Activated CD4-positive, alpha-beta T cell treated with anti-CD3 and anti-CD28 coated beads, Interleukin-2, amount 50 U/mL, for 4 hours (primary cell): Measurements from ENCODE around the gene CD22.
A peak's percentile ranks its signal among the peaks of the same experiment; 100 is the strongest.
"Not testable (repeated sequence)": the region's sequence is repeated elsewhere in the genome, so short reads cannot be mapped to it uniquely, and the experiment has no call there.

ENCODE experiments used
- DNase-seq, 2 experiments: peaks; one replicate each; pipeline ENCODE4 v3.0.0-alpha.2; 2020

Gene CD22

DNA sequence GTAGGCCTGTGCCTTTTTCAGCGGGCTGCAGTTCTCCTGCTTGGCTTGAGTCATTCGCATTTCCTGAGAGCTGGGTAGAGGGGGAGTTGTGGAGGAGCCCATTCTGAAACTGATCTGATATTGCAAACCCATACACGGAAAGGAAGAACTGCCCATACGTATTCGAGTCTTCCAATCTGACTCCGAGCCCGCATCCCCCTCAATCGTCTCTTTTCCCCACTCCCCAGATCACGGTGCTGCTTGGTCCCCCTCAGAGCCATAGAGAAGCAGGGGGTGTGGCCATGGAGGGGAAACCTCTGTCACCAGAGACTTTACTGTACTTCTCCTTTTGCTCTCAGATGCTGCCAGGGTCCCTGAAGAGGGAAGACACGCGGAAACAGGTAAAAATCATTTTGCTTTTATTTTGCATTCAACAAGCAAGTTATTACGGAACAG lies at the start of gene CD22:
Gene CD22, plus strand, starts transcription at position 337 of the 435 bp plus-strand sequence. CDS start 2,854 bp downstream, outside the sequence.
- DNase-seq, result no peak

DNA sequence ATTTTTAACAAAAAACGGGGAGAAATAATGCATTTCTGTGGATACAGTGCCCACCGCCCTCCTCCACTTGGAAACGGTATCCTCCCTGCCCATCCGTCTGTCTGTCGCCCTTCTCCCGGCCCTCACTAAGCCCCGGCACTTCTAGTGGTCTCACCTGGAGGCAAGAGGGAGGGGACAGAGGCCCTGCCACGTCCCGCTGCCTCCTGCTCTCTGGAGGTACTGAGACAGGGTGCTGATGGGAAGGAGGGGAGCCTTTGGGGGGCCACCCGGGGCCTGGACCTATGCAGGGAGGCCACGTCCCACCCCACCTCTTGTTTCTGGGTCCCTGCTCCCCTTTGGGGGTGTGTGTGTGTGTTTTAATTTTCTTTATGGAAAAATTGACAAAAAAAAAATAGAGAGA lies 49.6 kb upstream of the CD22 start:
- no peak for DNase-seq

DNA sequence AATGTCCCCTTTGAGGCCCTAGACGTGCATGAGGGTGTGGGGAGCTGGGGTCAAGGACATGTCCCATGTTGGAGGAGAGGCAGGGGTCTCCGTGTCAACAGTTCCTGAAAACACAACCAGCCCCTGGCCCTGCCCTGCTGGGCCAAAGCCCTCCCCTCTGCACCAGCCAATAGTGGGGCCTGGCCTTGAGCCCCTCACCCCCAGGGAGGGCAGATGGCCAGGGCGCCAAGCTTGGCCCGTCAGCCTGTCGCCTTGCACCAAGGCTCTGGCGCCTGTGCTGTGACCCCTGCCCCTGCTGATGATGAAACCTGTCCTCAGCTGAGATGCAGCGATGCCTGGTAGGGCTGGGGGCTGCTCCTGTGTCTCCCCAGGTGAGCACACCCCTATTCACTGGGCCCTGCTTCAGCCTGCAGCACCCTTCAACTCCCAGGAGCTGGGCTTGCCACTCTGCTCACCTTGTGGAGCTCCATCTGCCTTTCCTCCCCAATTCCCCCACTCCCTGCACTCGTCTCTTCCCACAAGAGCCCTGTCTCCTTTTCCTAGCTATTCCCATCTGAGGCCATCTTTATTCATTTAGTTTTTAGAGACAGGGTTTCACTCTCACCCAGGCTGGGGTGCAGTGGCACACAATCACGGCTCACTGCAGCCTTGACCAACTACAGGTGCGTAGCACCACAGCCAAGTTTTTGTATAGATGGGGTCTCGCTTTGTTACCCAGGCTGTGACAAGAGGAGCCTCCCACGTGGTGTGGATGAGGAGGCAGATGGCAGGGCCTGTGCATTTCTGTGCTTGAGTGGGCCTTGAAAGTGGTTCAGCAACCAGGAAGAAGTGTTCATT lies 48.8 kb upstream of the CD22 start:
- DNase-seq, result no peak

DNA sequence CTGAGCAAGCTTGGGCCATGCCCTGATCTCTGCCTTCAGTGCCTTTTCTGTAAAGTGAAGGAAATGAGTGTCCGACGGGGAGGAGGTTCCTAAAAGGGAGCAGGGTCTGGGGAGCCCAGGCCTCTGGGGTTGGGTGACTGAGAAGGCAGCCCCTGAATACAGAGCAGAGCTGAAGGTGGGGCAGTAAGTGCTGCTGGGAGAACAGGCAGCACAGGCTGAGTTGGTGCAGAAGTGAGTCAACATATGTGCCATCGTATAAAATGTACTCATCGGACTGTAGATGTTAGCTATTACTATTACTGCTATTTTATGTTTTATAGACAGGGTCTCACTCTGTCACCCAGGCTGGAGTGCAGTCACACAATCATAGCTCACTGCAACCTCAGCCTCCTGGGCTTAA lies 47.7 kb upstream of the CD22 start:
- no peak for DNase-seq

DNA sequence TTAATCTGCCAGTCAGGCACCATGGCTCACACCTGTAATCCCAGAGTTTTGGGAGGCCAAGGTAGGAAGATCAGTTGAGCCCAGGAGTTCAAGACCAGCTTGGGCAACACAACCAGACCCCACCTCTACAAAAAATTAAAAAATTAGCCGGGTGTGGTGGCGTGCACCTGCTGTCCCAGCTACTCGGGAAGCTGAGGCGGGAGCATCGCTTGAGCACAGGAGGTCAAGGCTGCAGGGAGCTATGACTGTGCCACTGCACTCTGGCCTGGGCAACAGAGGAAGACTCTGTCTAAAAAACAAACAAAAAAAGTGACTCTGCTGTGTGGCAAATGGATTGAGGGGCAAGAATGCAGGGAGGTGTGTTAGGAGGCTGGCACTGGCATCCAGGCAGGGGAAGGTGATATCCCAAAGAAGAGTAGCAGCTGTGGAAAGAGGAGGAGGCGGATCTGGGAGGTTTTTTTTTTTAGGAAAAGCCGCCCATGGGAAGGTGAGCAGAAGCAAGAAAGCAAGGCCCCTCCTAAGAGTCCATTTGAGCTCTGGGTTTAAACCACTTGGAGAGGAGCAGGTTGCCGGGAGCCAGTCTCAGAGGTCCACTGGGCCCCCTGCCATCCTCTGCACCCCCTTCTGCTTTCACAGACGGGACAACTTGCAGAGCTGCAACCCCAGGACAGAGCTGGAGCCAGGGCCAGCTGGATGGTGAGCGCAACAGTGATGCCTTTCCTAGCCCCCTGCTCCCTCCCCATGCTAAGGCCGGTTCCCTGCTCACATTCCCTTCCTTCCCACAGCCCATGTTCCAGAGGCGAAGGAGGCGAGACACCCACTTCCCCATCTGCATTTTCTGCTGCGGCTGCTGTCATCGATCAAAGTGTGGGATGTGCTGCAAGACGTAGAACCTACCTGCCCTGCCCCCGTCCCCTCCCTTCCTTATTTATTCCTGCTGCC lies 44.6 kb upstream of the CD22 start:
- DNase-seq, result no peak

DNA sequence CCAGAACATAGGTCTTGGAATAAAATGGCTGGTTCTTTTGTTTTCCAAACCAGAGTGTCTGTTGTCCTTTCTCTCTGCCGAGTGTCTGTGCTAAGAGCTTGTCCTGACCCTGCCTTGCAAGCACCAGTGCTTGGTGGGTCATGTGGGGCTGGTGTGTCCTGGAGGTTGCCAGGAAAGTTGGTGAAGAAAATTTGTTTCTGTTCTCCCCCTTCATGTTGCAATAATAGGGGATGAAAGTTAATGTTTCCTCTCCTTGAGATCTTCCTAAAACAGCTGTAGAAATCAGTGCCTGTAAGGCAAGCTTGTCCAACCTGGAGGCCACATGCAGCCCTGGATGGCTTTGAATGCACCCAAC lies 43.9 kb upstream of the CD22 start:
- no peak for DNase-seq

DNA sequence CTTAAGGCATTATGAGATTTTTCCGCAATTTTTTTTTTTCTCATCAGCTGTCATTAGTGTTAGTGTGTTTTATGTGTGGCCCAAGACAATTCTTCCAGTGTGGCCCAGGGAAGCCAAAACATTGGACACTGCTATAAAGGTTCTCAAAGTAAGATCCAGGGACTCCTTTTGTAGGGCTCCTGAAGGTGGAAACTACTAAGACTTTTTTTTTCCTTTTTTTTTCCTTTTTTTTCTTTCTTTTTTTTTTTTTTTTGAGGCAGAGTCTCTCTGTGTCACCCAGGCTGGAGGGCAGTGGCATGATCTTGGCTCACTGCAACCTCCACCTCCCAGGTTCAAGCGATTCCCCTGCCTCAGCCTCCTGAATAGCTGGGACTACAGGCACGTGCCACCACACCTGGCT lies 43.5 kb upstream of the CD22 start:
- DNase-seq, result not testable (repeated sequence)

DNA sequence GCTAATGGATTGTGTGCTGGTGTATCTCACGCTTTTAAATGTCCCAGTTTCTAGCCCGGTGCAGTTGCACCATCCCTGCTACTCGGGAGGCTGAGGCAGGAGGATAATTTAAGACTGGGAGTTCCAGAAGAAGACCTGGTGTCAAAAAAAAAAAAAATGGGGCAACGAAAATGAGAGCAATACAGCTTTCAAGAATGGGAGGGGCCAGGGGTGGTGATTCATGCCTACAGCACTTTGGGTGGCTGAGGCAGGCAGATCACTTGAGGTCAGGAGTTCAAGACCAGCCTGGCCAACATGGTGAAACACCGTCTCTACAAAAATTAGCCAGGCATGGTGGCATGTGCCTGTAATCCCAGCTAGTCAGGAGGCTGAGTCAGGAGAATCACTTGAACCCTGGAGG lies 42.9 kb upstream of the CD22 start:
- not testable (repeated sequence) for DNase-seq

DNA sequence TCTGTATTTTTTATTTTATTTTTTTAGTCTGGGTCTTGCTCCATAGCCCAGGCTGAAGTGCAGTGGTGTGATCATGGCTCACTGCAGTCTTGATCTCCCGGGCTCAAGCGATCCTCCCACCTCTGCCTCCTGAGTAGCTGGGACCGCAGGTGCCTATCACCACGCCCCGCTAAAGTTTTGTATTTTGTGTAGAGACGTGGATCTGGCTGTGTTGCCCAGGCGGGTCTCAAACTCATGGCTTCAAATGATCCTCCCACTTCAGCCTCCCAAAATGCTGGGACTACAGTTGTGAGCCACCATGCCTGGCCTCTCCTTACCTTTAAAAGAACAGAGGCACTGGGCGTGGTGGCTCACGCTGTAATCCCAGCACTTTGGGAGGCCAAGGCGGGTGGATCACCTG lies 41.3 kb upstream of the CD22 start:
- DNase-seq, result no peak

DNA sequence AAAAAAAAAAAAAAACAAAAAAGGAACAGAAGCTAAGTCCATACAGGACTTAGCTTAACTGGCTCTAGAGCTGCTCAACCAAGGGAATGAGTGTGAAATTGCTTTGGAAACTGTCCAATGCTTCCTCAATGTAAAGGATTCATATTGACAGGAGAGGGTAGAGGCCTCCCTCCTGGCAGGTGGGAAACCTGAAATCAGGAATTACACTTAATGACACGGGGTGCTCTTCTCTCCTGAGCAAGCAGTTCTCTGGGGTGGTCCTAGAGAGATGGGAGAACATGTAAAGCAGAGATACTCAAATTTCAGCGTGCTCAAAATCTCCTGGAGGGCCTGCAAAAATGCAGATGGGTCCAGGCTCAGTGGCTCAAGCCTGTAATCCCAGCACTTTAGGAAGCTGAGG lies 40.7 kb upstream of the CD22 start:
- DNase-seq, result no peak

DNA sequence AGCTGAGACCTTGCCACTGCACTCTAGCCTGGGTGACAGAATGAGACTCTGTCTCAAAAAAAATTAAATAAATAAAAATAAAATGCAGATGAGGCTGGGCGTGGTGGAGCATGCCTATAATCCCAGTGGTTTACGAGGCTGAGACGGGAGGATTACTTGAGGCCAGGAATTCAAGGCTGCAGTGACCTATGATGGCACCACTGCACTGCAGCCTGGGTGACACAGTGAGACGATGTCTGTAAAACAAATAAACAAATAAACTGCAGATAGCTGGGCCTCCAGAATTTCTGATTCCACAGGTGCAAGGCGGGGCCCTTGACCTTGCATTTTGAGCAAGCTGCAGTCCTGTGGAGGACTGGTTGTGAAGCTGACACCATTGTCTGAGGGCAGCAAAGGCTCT lies 40.1 kb upstream of the CD22 start:
- no peak for DNase-seq

DNA sequence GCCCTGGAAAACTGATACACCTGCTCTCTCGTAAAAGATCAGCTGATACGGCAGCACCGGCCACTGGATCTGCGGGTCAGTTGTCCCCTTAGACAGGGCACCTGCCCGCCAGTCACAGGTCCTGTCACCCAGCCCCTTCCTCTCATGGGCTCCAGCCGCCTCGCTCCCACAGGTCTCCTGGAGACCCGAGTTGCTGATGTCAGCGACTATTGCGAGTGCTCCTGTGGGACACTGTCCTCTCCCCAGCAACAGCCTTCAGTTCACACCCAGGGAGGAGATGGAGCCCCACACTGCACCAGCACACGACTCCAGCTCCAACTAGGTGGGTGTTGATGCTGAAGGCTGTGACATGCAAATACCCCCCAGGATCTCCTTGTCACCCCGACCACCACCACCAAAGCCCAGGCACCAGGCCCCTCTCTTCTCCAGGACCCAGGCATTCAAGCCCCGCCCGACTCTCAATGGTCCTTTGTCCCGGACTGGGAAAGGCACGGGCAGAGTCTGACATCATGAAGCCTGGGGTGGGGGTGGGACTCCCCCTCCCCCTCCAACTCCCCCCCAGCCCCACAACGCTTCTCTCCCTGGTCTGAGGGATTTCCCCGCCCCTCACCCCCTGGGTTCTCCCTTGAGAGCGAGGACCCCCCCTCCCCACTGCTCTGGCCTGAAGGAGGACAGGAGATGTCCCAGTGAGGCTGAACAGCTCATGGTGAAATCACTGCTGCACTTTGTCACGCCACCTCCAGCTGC lies 38.4 kb upstream of the CD22 start:
- no peak for DNase-seq

DNA sequence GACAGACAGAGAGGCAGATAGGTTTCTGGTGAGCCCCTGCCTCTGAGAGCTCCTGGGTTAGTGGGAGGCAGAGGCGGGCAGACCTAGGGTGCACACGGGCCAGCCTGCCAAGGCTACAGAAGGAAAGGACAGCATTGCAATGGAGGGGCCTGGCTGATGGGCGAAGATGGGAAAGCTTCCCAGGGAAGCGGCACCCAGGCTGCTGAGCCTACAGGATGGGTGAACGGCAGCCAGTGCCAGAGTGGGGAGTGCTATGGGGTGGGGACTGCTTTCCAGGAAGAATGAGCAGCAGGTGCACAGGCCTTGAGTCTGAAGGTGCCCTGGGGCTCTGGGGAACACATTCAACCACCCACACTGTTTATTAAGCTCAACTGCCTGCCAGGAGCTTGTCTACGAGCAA lies 37.7 kb upstream of the CD22 start:
- DNase-seq, result no peak

DNA sequence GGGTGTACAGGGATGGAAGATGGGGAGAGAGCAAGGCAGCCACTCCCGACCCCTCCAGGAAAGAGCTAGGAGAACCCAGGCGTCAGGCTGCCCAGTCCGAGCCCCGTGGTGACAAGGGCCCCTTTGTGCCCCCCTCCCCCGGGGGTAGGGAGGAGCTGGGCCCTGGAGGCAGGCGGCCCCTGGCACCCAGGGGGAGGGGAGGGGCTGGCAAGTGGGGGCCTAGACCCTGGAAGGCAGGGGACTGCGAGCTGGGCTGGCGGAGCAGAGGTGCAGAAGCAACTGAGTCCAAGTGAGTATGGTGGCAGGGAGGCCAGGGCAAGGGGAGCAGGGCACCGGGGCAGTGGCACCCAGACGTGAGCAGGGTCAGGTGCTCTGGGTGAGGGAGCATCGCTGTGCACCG lies 37.1 kb upstream of the CD22 start, which contains the start of gene MAG:
Gene MAG, plus strand, starts transcription at position 246 of the 400 bp plus-strand sequence. CDS start 3,248 bp downstream, outside the sequence.
- DNase-seq, result no peak

DNA sequence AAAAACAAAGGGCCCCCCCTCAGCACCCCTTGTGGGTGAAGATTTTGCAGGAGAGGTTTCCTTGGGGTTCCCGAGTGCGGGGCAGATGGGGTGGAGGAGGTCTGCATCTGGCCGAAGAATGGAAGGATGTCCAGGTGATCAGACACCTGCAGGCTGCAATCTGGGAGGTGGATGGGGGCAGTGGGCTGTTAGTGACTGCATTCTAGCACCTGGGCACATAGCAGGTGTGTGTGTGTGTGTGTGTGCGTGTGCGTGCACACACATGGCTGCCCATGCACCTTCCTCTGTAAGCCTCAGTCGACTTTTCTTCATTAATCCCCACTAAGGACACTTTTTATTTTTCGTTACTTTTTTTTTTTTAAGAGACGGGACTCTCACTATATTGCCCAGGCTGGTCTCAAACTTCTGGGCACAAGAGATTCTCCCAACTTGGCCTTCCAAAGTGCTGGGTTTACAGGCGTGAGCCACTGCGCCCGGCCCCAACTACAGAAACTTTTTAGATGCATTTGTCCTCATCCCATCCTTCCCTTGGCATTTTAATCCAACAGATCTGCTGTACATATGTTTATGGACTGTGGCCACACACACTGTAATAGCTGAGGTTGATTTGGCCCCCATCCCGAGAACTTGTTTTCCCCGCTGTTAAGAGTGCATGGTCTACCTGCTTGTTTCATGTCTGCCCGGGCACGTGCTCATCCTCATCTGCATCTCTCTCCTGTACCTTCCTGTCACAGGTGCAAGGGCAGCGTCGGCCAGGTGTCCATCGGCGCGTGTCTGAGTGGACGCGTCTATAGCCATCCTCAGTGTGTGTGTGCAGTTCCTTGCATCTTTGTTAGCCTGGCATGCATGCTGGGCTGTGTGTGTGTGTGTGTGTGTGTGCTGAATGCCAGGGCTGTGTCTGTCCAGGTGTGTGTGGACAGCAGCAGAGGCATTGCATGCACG lies 36.3 kb upstream of the CD22 start:
- DNase-seq, result no peak

DNA sequence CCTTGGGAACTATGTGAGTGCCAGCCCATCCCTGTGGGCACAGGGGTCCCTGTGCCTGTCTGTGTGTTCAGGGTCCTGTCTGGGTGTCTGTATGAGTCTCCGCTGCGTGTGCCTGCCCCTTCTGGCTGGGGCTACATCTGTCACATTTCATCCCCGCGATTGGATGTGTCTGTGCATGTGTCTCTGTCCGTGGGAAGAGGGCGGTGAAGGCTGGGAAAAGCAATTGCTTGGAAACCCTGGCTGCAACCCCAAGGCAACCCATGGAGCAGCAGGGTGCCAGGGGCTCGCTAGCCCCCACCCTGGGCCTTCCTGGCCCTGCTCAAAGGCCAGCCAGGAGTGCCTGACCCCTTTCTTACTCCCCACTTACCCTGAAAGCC lies 35.6 kb upstream of the CD22 start:
- DNase-seq, result no peak

DNA sequence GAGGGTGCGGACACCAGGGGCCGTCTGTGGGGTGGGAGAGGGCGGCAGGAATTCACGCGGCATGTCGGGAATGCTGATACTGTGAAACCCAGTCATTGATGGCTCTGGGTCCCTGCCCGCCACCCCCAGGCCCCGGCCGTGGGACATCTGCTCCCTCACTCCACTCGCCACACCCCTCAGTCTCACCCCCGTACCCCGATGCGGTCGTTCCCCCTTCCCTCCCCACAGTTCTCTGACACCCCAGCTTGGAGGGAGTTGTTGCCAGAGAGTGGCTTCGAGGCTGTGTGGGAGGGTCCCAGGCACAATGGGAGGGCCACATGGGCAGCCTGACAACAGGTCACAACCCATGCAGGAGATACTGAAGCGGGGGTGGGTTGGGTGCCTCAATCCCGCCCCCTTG lies 35.2 kb upstream of the CD22 start:
- no peak for DNase-seq

DNA sequence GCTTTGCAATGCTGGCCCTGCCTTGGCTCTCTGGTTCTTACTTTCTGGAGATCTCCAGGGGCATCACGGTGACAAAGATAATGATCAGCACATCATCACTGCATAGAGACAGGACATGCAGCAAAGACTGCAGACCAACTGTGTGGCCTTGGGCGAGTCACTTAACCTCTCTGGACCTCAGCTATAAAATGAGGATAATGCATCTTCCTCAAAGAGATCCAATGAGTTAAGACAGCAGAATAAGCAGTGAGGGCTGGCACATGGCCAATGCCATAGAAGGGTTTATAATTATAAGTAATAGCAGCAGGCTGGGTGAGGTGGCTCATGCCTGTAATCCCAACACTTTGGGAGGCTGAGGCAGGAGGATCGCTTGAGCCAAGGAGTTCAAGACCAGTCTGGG lies 34.7 kb upstream of the CD22 start:
- no peak for DNase-seq

DNA sequence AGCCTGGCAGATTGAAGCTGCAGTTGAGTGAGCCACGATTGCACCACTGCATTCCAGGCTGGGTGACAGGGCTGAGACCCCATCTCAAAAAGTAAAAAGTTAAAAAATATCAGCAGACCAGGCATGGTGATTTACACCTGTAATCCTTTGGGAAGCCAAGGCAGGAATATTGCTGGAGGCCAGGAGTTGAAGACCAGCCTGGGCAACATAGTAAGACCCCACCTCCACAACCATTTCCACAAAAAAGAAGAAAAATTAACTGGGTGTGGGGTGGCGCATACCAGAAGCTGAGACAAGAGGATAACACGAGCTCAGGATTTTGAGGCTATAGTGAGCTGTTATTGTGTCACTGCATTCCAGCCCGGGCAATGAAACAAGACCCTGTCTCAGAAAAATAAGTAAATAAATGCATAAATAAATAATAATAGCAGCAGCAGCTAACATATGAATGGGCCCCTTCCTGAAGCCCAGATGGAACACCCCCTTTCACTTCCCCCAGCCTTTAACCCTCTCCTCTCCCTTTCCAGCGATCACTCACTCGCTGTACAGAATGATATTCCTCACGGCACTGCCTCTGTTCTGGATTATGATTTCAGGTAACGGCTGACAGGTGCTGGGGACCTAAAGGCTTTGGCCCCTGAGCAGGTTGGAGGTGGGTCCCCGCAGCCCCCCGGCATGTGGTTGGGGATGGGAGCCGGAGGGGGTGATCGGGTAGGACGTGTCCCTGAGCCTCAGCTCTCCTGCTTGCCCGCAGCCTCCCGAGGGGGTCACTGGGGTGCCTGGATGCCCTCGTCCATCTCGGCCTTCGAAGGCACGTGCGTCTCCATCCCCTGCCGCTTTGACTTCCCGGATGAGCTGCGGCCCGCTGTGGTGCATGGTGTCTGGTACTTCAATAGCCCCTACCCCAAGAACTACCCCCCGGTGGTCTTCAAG lies 33.9 kb upstream of the CD22 start:
- DNase-seq, result no peak

DNA sequence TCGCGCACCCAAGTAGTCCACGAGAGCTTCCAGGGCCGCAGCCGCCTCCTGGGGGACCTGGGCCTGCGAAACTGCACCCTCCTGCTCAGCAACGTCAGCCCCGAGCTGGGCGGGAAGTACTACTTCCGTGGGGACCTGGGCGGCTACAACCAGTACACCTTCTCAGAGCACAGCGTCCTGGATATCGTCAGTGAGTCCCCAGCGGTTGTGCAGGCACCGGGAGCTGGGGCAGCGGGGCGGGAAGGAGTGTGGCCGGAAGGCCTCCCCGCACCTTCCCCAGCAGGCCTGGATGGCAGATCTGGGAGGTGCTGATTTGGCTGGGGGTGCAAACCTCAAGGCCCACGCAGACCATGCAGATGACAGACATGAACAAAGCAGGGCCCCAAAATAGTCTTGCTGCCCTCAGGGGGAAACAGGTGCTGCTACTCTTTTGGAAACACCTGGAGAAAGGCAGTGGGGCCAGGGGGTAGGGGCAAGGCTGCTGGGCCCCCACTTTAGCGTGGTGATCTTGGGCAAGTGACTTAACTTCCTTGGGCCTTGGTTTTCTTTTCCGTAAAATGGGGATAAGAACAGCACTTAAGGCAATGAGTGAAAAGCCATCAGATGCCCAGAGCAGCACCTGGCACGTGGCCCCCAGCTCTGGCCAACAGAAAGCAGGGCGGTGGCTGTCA lies 33.1 kb upstream of the CD22 start:
- peak; percentile 15 to 17 for DNase-seq
